Transverse colon (tissue), 4 donors: Measurements from ENCODE around the gene AK2. TPM values are rescaled to one million over a fixed set of nuclear protein-coding genes. Genes with fewer than 3 reads are reported as not detected.

Experiments
- DNase-seq: peaks from one replicate; pipeline ENCODE4 v3.0.0-alpha.2; 2019
- H3K27ac ChIP-seq, 4 donors: fragments of 200-600 bp; sonication (generic); 2 replicates each; pipeline ENCODE4 v1.5.1; 2016 to 2018; ENCODE audit warnings: inconsistent platforms in 4 of 4
- H3K27me3 ChIP-seq: fragments of 200-600 bp; sonication (generic); 2 replicates; pipeline ENCODE4 v1.5.1; 2017; ENCODE audit warnings: inconsistent platforms
- H3K36me3 ChIP-seq, 4 donors: fragments of 200-600 bp; sonication (generic); 2 replicates each; pipeline ENCODE4 v1.5.1; 2017 to 2019; ENCODE audit warnings: inconsistent platforms in 4 of 4
- H3K4me1 ChIP-seq, 4 donors: fragments of 200-600 bp; sonication (generic); 2 replicates each; pipeline ENCODE4 v1.5.1; 2017 to 2020; ENCODE audit warnings: inconsistent platforms in 4 of 4
- H3K4me3 ChIP-seq, 4 donors: fragments of 200-600 bp; sonication (generic); 1 replicate in 1 of 4; 2 replicates in 3 of 4; pipeline versions ENCODE4 v1.5.1 to v1.6.1; 2017 to 2019; ENCODE audit warnings: inconsistent platforms in 4 of 4
- H3K9me3 ChIP-seq, 2 donors: fragments of 200-600 bp; sonication (generic); 2 replicates each; pipeline ENCODE4 v1.5.1; 2017 to 2019; ENCODE audit warnings: inconsistent platforms in 2 of 2
- EP300 ChIP-seq: sonication (generic); formaldehyde crosslinking; IDR thresholded peaks from one replicate; pipeline ENCODE4 v1.6.1; 2017; ENCODE audit warnings: antibody characterized with exemption, low read depth
- POLR2A ChIP-seq: fragments of 450-650 bp; IDR thresholded peaks from one replicate; pipeline ENCODE4 v1.6.1; 2016; ENCODE audit warnings: antibody characterized with exemption, mild to moderate bottlenecking, moderate library complexity
- POLR2AphosphoS5 ChIP-seq, 3 donors: sonication (generic); formaldehyde crosslinking; IDR thresholded peaks; one replicate each; pipeline ENCODE4 v1.6.1; 2016; ENCODE audit warnings: antibody characterized with exemption in 3 of 3
- WGBS, 2 donors: methylation state at CpG; one replicate each; pipeline ENCODE4 v1.1.5; 2018; ENCODE audit warnings: low coverage in 1 of 2; 5-methylcytosine and 5-hydroxymethylcytosine counted together
- in situ Hi-C, 4 donors: fragments of 200-750 bp; cut with MboI; loops; one replicate each; pipeline versions ENCODE4 v1.15.0 to v1.15.1; 2017; ENCODE audit warnings: low sequenced_read_pairs in 3 of 4, low pct_ligation_motif_present in 1 of 4, low pct_unique_long_range_greater_than_20kb in 1 of 4
- intact Hi-C: fragments of 100-400 bp; cut with DNase I; formaldehyde crosslinking; loops from one replicate; pipeline ENCODE4 v1.15.1; 2023; ENCODE audit warnings: low total_unique reads
- total RNA-seq, 4 donors: library from RNA; depleted of rRNA; stranded (reverse); fragments of >200 nt; gene quantifications; one replicate each; pipeline ENCODE4 v1.1.0, GENCODE V29; 2016
- TF ChIP-seq, protein P1 (sequence below), 5 experiments: fragments of 200-600 bp in 3 of 5; fragments of 450-650 bp in 2 of 5; sonication (generic) in 3 of 5; IDR thresholded peaks; 1 replicate in 2 of 5; 2 replicates in 3 of 5; pipeline ENCODE4 v1.5.1; 2016 to 2017; ENCODE audit warnings: antibody characterized with exemption in 5 of 5, inconsistent platforms in 3 of 5, mild to moderate bottlenecking in 2 of 5, moderate library complexity in 1 of 5

The AK2 gene
- total RNA-seq, 4 donors from 2014 or later: 209 to 296 (median 211) TPM

DNA sequence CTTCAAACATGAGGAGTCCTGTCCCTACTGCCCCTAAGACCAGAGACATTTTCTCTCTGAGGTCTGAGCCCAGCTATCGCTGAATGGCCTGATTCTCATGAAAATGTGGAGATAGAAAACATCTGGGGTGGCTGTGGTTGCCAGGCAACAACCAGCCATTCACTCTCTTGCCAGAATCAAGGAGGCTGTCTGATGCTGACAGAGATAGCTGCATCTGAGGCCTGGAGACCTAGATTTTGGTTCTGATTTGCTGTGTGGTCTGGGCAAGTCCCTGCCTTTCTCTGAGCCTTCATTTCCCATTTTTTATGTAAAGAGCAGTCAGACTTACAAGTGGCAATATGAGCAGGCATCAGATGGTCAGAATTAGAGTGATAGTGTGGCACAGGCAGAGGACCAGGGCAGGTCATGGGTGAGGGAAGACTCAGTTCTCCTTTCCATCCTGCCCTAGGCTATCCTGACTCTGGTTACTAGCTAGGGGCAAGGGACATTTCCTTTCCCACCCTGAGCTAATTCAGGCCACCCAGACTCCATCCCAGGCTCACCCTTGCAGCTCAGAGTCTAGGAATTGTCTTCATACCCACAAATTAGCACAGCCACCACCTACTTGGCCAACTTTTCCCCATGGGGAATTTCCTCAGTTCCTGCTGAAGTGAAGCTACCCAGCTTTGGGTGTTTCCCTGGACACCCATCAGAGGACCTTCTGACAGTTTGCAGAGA lies 52.1 kb downstream of the AK2 start:
- intact Hi-C loops (no loop called here), in situ Hi-C loops (no loop called here)
- DNase-seq: no peak
- peaks cover 12 to 33% (median 20%) of the 10 kb centered on the region in 4 donors for H3K4me1 ChIP-seq
- no peak overlapping the region for H3K4me3 ChIP-seq
- peak overlapping the region in 3 of 4 donors; percentile 7 to 36 (median 21) for H3K27ac ChIP-seq
- WGBS, 2 donors: 100% methylated on average over 1 of the region's 1 CpG; no CpG with 5 or more reads in 1 of the 2 donors
- H3K9me3 ChIP-seq: no peaks in the 10 kb centered on the region
- H3K36me3 ChIP-seq: no peaks in the 10 kb centered on the region
- TF ChIP-seq POLR2AphosphoS5 (IDR thresholded peaks at IDR 0.05): no peak
- no peak for TF ChIP-seq EP300
- no peak for TF ChIP-seq POLR2A
- H3K27me3 ChIP-seq: no peaks in the 10 kb centered on the region

DNA sequence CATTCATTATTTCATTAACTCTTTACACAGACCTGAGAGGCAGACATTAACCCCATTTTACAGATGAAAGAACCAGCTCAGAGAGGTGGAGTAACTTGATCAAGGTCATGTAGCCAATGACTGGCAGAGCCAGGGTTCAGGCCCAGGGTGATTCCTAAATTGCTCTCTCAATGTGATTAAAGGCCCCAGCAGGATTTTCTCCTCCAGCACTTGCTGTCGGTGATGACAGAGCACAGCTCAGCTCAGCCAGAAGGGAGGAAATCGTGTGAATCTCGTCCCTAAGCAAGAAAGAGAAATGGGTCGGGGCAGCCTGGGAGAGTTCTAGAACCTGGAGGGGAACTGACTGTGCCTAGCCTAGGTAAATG lies 52.6 kb downstream of the AK2 start:
- no peak for DNase-seq
- in situ Hi-C loops: no loop called here
- H3K4me3 ChIP-seq: no peak overlapping the region
- no peaks in the 10 kb centered on the region for H3K27me3 ChIP-seq
- H3K36me3 ChIP-seq: no peaks in the 10 kb centered on the region
- TF ChIP-seq, protein P1, sequence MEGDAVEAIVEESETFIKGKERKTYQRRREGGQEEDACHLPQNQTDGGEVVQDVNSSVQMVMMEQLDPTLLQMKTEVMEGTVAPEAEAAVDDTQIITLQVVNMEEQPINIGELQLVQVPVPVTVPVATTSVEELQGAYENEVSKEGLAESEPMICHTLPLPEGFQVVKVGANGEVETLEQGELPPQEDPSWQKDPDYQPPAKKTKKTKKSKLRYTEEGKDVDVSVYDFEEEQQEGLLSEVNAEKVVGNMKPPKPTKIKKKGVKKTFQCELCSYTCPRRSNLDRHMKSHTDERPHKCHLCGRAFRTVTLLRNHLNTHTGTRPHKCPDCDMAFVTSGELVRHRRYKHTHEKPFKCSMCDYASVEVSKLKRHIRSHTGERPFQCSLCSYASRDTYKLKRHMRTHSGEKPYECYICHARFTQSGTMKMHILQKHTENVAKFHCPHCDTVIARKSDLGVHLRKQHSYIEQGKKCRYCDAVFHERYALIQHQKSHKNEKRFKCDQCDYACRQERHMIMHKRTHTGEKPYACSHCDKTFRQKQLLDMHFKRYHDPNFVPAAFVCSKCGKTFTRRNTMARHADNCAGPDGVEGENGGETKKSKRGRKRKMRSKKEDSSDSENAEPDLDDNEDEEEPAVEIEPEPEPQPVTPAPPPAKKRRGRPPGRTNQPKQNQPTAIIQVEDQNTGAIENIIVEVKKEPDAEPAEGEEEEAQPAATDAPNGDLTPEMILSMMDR (IDR thresholded peaks at IDR 0.05): no peak
- TF ChIP-seq EP300: no peak
- no peak for TF ChIP-seq POLR2A
- no peak for TF ChIP-seq POLR2AphosphoS5 (IDR thresholded peaks at IDR 0.05)
- H3K4me1 ChIP-seq: peaks cover 11 to 31% (median 16%) of the 10 kb centered on the region in 4 donors
- peak overlapping the region in 3 of 4 donors; percentile 7 to 36 (median 21) for H3K27ac ChIP-seq
- no peaks in the 10 kb centered on the region for H3K9me3 ChIP-seq
- intact Hi-C loops: no loop called here
- WGBS, 2 donors: 70% methylated on average over 4 of the region's 4 CpGs; no CpG with 5 or more reads in 1 of the 2 donors

DNA sequence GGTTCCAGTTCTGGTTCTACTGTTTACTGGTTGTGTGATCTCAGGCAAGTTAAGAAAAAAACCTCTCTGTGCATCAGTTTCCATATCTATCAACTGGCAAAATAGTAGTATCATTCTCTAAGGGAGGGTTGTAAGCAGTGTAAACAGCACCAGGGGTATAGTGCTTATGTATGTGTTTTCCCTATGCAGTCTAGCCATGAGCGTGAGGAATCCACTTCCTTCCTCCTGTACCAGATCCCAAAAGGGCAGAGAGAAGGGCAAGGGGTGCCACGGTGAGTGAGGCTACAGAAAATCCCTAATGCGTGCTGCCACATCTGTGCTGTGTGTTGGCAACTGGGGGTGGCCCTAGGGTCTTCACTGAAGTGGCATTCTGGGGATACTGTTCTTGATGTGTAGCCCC lies 53.7 kb downstream of the AK2 start:
- Histone ChIP-seq H3K36me3 (no peaks in the 10 kb centered on the region), H3K27ac (no peak overlapping the region), H3K4me3 (no peak overlapping the region), H3K27me3 (no peaks in the 10 kb centered on the region), H3K9me3 (no peaks in the 10 kb centered on the region), H3K4me1 (peaks cover 8 to 25% (median 13%) of the 10 kb centered on the region in 4 donors)
- TF ChIP-seq POLR2A: no peak
- TF ChIP-seq, protein P1 (IDR thresholded peaks at IDR 0.05): no peak
- TF ChIP-seq EP300: no peak
- no peak for TF ChIP-seq POLR2AphosphoS5 (IDR thresholded peaks at IDR 0.05)
- DNase-seq: no peak
- WGBS, 2 donors: 77% methylated on average over 3 of the region's 3 CpGs; no CpG with 5 or more reads in 1 of the 2 donors
- intact Hi-C loops (no loop called here), in situ Hi-C loops (no loop called here)

GRCh38 chr1:32981003-32981901 lies 55.4 kb downstream of the AK2 start:
- Histone ChIP-seq H3K27ac (peak overlapping the region; percentile 78 to 87 (median 83)), H3K4me1 (peaks cover 8 to 25% (median 13%) of the 10 kb centered on the region in 4 donors), H3K9me3 (no peaks in the 10 kb centered on the region), H3K4me3 (no peak overlapping the region), H3K36me3 (no peaks in the 10 kb centered on the region), H3K27me3 (no peaks in the 10 kb centered on the region)
- in situ Hi-C loops: no loop called here
- DNase-seq: peak; percentile 76
- intact Hi-C loops: no loop called here
- TF ChIP-seq EP300 (no peak), POLR2A (peak; percentile 80), POLR2AphosphoS5 (IDR thresholded peaks at IDR 0.05) (peak; percentile 67 to 91 (median 89))
- WGBS, 2 donors: 16 to 26% methylated on average over 5 to 8 of the region's 8 CpGs

- no peak overlapping the region for H3K4me3 ChIP-seq
- no peaks in the 10 kb centered on the region for H3K9me3 ChIP-seq
- in situ Hi-C loops: no loop called here
- TF ChIP-seq POLR2AphosphoS5 (IDR thresholded peaks at IDR 0.05): no peak
- no peak for TF ChIP-seq POLR2A
- TF ChIP-seq EP300: no peak
- TF ChIP-seq, protein P1 (IDR thresholded peaks at IDR 0.05): no peak
- peak overlapping the region; percentile 78 to 87 (median 83) for H3K27ac ChIP-seq
- 89% methylated on average over 10 of the region's 10 CpGs; no CpG with 5 or more reads in 1 of the 2 donors for WGBS, 2 donors
- no peak for DNase-seq
- peaks cover 8 to 25% (median 13%) of the 10 kb centered on the region in 4 donors for H3K4me1 ChIP-seq
- no peaks in the 10 kb centered on the region for H3K27me3 ChIP-seq
- intact Hi-C loops: no loop called here
- no peaks in the 10 kb centered on the region for H3K36me3 ChIP-seq
Measured at GRCh38 chr1:32980080-32980479, 56.6 kb downstream of the AK2 start.
